Ovary (tissue), 9 donors: ENCODE measurements around the gene IQSEC3. TPM values are rescaled to one million over a fixed set of nuclear protein-coding genes. Genes with fewer than 3 reads are reported as not detected.
"Not testable (repeated sequence)": the region's sequence is repeated elsewhere in the genome, so short reads cannot be mapped to it uniquely, and the experiment has no call there.

ENCODE experiments used
- DNase-seq, 5 donors: peaks; one replicate each; pipeline ENCODE4 v3.0.0-alpha.2; 2019 to 2020
- H3K27ac ChIP-seq, 2 donors: fragments of 200-600 bp; one replicate each; pipeline versions ENCODE4 v1.5.1 to v1.8.0; 2019 to 2022
- H3K27me3 ChIP-seq: fragments of 200-600 bp; one replicate; pipeline ENCODE4 v1.8.0; 2022
- H3K36me3 ChIP-seq: fragments of 200-600 bp; sonication (generic); one replicate; pipeline ENCODE4 v1.5.1; 2019
- H3K4me1 ChIP-seq: one replicate; pipeline ENCODE4 v1.8.1; 2013; ENCODE audit warnings: mild to moderate bottlenecking, moderate library complexity; ENCODE audit not compliant: insufficient read depth
- H3K4me3 ChIP-seq: fragments of 200-600 bp; sonication (generic); one replicate; pipeline ENCODE4 v1.5.1; 2017
- H3K9me3 ChIP-seq, 2 donors: fragments of 200-600 bp in 1 of 2; sonication (generic) in 1 of 2; one replicate each; pipeline versions ENCODE4 v1.5.1 to v1.8.1; 2013 to 2019; ENCODE audit warnings: mild to moderate bottlenecking in 1 of 2, moderate library complexity in 1 of 2
- CTCF ChIP-seq, 3 donors: fragments of 450-650 bp in 2 of 3; fragments of 200-600 bp in 1 of 3; IDR thresholded peaks; one replicate each; pipeline versions ENCODE4 v1.5.1 to v1.8.0; 2016 to 2022; ENCODE audit warnings: antibody characterized with exemption in 3 of 3, mild to moderate bottlenecking in 1 of 3
- EP300 ChIP-seq: sonication (generic); formaldehyde crosslinking; IDR thresholded peaks from one replicate; pipeline ENCODE4 v1.6.1; 2017; ENCODE audit warnings: antibody characterized with exemption
- POLR2A ChIP-seq: fragments of 450-650 bp; IDR thresholded peaks from one replicate; pipeline ENCODE4 v1.6.1; 2017; ENCODE audit warnings: antibody characterized with exemption, mild to moderate bottlenecking, moderate library complexity
- WGBS, 3 donors: extraction: QIAGEN DNeasy Blood & Tissue Kit in 1 of 3; methylation state at CpG; one replicate each; pipeline versions ENCODE4 v1.1.5 to v1.1.7; 2013 to 2017; 5-methylcytosine and 5-hydroxymethylcytosine counted together
- intact Hi-C, 4 donors: fragments of 100-400 bp; cut with DNase I; formaldehyde crosslinking; loops; one replicate each; pipeline versions ENCODE4 v1.11.0 to v1.15.1; 2022 to 2023
- polyA plus RNA-seq, 2 donors: library from polyadenylated mRNA; stranded (reverse); fragments of 200-250 nt in 1 of 2; fragments of 350-450 nt in 1 of 2; fragmentation: Illumina TruSeq in 1 of 2; extraction: RNeasy Lipid Tissue Mini Kit (QIAGEN cat#74804) in 1 of 2; gene quantifications; one replicate each; pipeline ENCODE4 v1.2.3, GENCODE V29; 2013 to 2014
- total RNA-seq, 7 donors: library from RNA; depleted of rRNA in 2 of 7; stranded (reverse); fragments of >200 nt in 2 of 7; fragmentation: NEBNext Ultra II Directional in 3 of 7; extraction: Animal tissue kit (Norgen Biotek cat#: 25700) in 3 of 7; gene quantifications; one replicate each; pipeline versions ENCODE4 v1.1.0 to v1.2.4, GENCODE V29; 2016 to 2023
- donor health status: DM: no; HTN: no; CAD: no; lungs with moderate emphysema.
- donor health status: DM: no; HTN: no; CAD: no.
- donor health status: Bipolar disorder and iron deficiency.
- donor health status: DM: yes; HTN: yes; CAD: no.
- donor health status: DM: no; HTN: no; CAD: no.
- donor health status: DM: yes; HTN: yes; CAD: no.

The IQSEC3 gene
- total and polyA plus RNA-seq, 9 donors: 0.88 to 10.0 (median 3.0) TPM

- Histone ChIP-seq H3K27ac (no peak overlapping the region), H3K27me3 (no peaks in the 10 kb centered on the region), H3K4me1 (no peaks in the 10 kb centered on the region), H3K9me3 (no peaks in the 10 kb centered on the region), H3K4me3 (no peak overlapping the region), H3K36me3 (no peaks in the 10 kb centered on the region)
- DNase-seq: no peak
- TF ChIP-seq EP300: no peak
- TF ChIP-seq POLR2A: no peak
- TF ChIP-seq CTCF (IDR thresholded peaks at IDR 0.05): no peak
- intact Hi-C loops: no loop called here
- 60 to 65% (median 61%) methylated on average over 4 of the region's 4 CpGs for WGBS, 3 donors
Observed at GRCh38 chr12:22190-22529, 44.4 kb upstream of the IQSEC3 start.

- no peaks in the 10 kb centered on the region for H3K4me1 ChIP-seq
- H3K9me3 ChIP-seq: no peaks in the 10 kb centered on the region
- TF ChIP-seq CTCF (IDR thresholded peaks at IDR 0.05) (no peak), POLR2A (no peak), EP300 (no peak)
- H3K27ac ChIP-seq: no peak overlapping the region
- intact Hi-C loops: no loop called here
- WGBS, 3 donors: 79 to 81% (median 79%) methylated on average over 12 of the region's 12 CpGs
- H3K4me3 ChIP-seq: no peak overlapping the region
- no peaks in the 10 kb centered on the region for H3K36me3 ChIP-seq
- H3K27me3 ChIP-seq: no peaks in the 10 kb centered on the region
- DNase-seq: no peak
Observed at GRCh38 chr12:22530-23201, 43.9 kb upstream of the IQSEC3 start.

- H3K36me3 ChIP-seq, intact Hi-C loops, DNase-seq, H3K27me3 ChIP-seq, H3K4me3 ChIP-seq, H3K4me1 ChIP-seq, H3K27ac ChIP-seq, H3K9me3 ChIP-seq: not testable (repeated sequence)
- WGBS, 3 donors: no CpG with 5 or more reads among the region's 5 CpGs
Observed at GRCh38 chr12:27904-28303, 38.7 kb upstream of the IQSEC3 start.

DNA sequence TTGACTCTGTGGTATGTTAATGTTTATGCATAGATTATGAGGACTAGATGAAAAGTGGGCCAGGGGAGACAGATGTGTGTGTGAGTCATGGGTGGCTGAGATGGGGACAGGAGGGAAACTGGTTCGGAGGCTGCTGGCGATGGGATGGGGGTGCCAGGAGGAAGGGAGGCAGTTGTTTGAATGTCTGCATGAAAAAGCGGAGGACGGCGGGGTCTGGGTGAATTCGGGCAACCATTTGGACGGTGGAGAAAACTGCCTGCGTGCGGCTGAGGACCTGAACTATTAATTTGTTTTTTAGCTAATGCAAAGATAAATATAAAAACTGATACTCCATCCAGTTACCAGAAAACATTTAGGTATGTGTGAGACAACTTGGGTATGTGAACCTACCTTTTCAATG, 27.8 kb upstream of the IQSEC3 start:
- WGBS, 3 donors: 80% methylated on average over 8 to 9 of the region's 9 CpGs; no CpG with 5 or more reads in 1 of the 3 donors
- intact Hi-C loops, H3K4me1 ChIP-seq, H3K36me3 ChIP-seq, DNase-seq, H3K9me3 ChIP-seq, H3K4me3 ChIP-seq, H3K27me3 ChIP-seq, H3K27ac ChIP-seq: not testable (repeated sequence)

- intact Hi-C loops, H3K27me3 ChIP-seq, H3K36me3 ChIP-seq, H3K9me3 ChIP-seq, H3K4me1 ChIP-seq, DNase-seq, H3K4me3 ChIP-seq, H3K27ac ChIP-seq: not testable (repeated sequence)
- WGBS, 3 donors: 66 to 87% (median 69%) methylated on average over 4 to 6 of the region's 6 CpGs
Observed at GRCh38 chr12:39555-40265, 26.9 kb upstream of the IQSEC3 start.

- DNase-seq, H3K9me3 ChIP-seq, intact Hi-C loops, H3K27me3 ChIP-seq, H3K36me3 ChIP-seq, H3K4me1 ChIP-seq, H3K4me3 ChIP-seq, H3K27ac ChIP-seq: not testable (repeated sequence)
- WGBS, 3 donors: 74 to 77% (median 76%) methylated on average over 7 to 8 of the region's 8 CpGs
Observed at GRCh38 chr12:44352-44751, 22.2 kb upstream of the IQSEC3 start.

- intact Hi-C loops, H3K9me3 ChIP-seq, H3K27ac ChIP-seq, H3K27me3 ChIP-seq, H3K4me1 ChIP-seq, H3K36me3 ChIP-seq, H3K4me3 ChIP-seq, DNase-seq: not testable (repeated sequence)
- WGBS, 3 donors: 71 to 78% (median 76%) methylated on average over 6 of the region's 6 CpGs
Observed at GRCh38 chr12:45235-45990, 21.2 kb upstream of the IQSEC3 start.

- H3K4me3 ChIP-seq, H3K27ac ChIP-seq, H3K9me3 ChIP-seq, H3K4me1 ChIP-seq, H3K27me3 ChIP-seq, intact Hi-C loops, DNase-seq, H3K36me3 ChIP-seq: not testable (repeated sequence)
- 74 to 84% (median 82%) methylated on average over 3 to 5 of the region's 5 CpGs for WGBS, 3 donors
Observed at GRCh38 chr12:45991-46358, 20.6 kb upstream of the IQSEC3 start.

- H3K36me3 ChIP-seq, intact Hi-C loops, DNase-seq, H3K9me3 ChIP-seq, H3K4me1 ChIP-seq, H3K4me3 ChIP-seq, H3K27ac ChIP-seq, H3K27me3 ChIP-seq: not testable (repeated sequence)
- 59 to 66% (median 62%) methylated on average over 5 of the region's 5 CpGs for WGBS, 3 donors
Observed at GRCh38 chr12:46542-46941, 20.0 kb upstream of the IQSEC3 start.
